ENCODE results near the gene JPH2.

The JPH2 gene

GRCh38 chr20:44095831-44096230 is 91.2 kb downstream of the JPH2 start:
- DNase-seq, result no peak

GRCh38 chr20:44093249-44093582 is 93.8 kb downstream of the JPH2 start:
- no peak for DNase-seq

GRCh38 chr20:44092551-44093248 is 94.3 kb downstream of the JPH2 start:
- peak; percentile 48 for DNase-seq

DNA sequence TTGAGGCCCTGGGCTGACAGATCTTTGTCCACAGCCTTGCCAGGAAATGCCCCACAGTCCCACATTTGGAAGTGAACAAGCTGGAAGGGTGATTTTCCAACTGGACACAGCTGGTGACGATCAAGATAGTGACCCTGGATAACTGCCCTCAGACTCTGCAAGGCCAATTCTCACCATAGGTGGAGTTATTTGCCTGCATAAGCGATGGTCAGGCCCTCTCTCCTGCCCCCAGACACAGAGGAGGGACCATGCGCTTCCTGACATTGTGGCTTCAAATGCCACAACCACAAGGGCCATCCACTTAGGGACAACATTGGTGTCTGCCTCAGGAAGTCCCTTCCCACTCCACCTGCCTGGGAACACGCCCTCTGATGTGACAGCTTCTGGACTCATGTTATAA is 96.0 kb downstream of the JPH2 start:
- no peak for DNase-seq

DNA sequence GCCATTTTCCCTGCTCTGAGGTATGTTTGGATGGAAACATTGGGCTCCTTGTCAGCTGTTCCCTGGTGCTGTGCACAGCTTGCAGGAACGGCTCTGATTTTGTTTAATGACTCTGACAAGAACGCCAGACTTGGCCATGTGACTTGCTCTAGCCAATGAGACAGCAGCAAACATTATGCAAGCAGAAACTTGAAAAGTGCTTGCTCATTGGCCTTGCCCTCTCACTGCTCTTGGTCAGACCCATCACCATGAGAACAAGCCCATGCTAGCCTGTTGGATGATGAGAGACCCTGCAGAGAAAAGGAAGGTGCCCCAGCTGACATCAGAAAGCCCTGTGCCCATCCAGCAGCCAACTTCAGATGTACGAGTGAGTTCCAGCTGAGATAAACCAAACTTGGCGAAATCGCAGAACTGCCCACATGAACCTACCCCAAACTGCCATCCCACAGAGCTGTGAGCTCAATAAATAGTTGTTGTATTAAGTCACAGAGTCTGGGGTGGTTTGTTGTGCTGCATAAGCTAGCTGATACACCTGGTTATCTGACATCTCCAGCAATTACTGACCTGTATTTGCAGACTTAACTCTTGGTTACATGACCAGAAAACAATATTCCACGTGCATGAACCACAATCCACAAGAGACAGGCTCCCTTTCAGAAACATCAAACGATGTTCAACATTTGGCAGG is 96.9 kb downstream of the JPH2 start:
- peak; percentile 38 for DNase-seq

- no peak for DNase-seq
Measured at GRCh38 chr20:44087857-44088120, 99.2 kb downstream of the JPH2 start.

DNA sequence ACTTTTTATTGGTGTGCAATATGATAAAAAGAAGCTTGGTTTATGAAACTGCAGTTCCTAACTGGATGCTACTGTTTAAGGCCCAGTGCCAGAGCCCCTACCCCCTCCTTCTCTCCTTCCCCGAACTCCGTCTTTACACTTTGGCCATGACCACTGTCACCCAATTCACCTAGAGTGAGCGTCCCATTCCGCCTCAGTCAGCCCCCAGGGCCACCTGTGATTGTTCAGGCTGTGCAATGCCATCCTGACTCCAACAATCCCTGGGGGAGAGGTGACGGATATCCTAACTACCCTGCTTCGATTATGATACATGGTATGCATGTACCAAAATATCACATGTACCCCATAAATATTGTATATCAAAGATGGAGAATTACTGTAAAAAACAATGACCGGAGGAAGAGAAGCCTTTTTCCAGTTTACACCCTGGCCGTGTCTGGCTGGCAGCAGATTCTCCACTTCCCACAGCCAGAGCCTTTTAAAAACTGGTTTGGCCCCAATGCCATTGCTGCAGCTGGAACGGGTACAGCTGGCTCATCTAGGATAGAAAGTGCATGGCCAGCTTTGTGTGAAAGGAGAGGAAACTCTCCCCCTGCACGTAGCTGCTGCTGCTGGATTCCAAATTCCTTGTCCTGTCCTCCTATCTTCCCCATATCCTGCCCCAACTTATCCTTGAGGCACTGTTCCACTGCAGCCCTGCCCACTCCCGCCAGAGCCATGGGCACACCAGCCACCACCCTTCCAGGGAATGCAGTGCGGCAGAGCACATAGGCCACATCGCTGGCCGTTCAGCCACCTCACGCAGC is 99.7 kb downstream of the JPH2 start:
- no peak for DNase-seq

- DNase-seq, result no peak
Measured at GRCh38 chr20:44085616-44086434, 101.2 kb downstream of the JPH2 start.

- DNase-seq, result no peak
Measured at GRCh38 chr20:44084891-44085290, 102.1 kb downstream of the JPH2 start.

GRCh38 chr20:44084439-44084838 is 102.5 kb downstream of the JPH2 start:
- no peak for DNase-seq

DNA sequence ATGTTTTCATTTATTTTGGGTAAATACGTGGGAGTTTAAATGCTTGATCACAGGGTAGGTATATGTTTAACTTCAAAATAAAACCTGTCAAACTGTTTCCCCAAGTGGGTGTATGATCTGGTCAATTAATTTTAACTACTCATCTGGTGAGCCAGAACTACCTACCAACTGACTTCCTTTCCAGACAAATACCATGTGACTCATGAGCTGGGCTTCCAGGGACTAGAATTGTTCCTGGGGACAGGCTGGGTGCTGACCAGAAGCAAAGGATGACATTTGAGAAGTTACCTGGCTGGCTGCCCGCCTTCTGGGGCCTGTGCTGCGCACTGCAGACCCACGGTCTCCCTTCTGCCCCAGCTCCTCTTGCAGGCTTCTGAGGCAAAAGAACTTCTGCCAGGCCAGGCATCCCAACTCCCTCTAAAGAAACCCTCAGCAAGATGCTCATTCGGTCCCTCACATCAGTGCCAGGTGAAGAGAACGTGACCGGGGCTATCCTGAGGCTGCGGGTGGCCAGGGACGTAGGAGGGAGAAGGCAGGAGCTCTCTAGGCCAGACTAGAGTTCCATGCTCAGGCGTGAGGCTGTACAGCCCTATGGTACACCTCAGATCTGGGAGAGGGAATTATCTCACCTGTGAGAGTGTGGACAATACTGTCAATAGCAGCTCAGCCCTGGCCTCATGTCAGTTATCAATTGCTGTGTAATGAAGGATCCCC is 103.6 kb downstream of the JPH2 start:
- DNase-seq, result no peak

- DNase-seq, result no peak
Measured at GRCh38 chr20:44081888-44082287, 105.1 kb downstream of the JPH2 start.

- DNase-seq, result no peak
Measured at GRCh38 chr20:44081476-44081875, 105.5 kb downstream of the JPH2 start.

DNA sequence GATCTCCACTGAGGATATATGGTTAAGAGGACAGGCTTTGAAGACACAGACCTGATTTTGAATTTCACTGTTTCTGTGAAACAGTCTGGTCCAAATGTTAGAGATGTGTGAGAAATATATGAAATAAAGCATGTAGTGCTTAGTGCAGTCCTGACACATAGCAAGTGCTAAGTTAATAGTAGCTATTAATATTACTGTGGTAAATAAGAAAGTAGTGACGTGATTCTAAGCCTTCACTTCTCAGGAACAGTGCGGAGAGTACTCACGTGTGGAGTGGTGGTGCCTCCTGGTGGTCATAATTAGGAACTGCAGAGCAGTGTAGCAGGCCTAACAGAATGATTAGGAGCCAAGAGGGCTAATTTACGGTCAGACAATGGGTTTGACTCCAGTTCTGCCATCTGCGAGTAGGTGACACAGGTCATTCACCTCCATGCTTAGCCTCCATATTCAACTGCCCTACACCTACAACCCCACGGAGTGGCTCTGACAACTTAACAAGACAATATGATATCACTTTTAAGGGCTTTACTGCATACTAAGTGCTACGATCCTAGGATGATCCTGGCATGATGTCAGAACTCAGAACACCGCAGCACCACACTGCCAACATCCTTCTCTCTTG is 106.2 kb downstream of the JPH2 start:
- DNase-seq, result peak; percentile 82

DNA sequence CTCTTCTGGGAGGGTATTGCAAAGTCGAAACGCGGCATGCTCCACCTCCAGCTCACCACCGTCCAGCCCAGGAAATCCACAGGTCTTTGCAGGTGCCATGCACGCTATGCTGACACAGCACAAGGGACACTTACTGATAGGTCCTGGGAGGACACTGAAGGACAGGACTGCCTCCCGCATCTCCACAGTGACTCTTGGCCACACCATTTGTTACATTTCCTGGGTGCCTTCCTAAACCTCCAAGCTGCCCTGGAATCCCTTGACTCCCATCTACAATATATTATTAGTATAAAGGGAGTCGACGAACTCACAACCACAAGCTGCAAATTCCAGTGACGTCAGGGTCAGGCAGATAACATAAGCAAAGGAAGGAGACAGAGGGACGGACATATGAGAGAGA is 106.9 kb downstream of the JPH2 start:
- DNase-seq, result no peak

DNA sequence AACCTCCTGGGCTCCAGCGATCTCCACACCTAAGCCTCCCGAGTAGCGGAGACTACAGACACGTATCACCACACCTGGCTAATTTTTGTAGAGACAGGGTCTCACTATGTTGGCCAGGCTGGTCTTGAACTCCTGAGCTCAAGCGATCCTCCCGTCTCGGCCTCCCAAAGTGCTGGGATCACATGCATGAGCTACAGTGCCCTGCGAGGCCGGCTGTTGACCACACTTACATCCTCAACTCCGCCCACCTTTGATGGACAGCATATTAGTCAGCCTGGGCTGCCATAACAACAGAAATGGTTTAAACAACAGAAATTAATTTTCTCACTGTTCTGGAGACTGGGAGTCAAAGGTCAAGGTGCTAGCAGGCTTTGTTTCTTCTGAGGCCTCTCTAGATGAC is 107.7 kb downstream of the JPH2 start:
- no peak for DNase-seq

DNA sequence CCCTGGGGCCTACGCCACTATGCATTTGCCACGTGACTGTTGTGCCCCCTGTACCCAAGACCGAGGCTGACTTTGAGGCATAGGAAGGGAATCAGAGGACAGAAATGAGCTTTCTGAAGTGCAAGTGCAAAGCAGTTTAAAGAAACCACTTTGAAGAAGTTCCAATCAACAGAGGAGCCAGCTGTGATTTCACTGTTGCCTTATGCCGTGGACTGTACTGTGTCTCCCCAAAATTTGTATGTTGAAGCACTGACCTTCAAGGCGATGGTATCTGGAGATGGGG is 111.1 kb downstream of the JPH2 start:
- no peak for DNase-seq

DNA sequence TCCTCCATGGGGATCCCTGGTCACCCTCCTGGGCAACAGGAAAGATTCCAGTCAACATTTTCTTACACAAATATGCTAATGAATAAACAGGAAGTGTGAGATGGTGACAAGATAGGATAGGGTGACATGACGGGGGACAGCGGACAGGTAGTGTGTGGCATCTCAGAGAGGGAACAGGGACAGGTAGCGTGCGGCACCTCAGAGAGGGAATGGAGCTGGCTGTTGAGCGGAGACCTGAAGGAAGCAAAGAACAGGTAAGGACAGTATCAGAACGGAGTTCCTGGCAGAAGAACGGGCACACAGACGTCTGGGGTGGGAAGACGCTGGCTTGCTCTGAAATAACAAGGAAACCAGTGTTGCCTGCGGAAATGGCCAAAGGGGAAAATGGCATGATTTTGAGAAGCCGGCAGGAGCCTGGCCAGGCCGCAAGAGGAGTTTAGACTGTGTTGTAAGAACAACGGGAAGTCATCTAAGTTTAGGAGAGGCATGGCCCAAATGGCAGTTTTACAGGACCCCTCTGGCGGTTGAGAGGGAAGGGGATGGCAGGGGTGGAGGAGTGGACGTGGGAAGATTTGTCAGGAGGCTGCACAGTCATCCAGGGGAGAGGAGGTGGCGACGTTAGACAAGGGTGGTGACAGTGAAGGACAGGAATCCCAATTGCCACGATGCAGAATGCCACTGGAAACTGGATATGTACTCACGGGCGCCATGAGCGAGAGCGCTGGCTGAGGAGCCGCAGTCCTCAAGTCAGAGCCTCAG is 111.6 kb downstream of the JPH2 start:
- DNase-seq, result no peak

- peak; percentile 14 for DNase-seq
Measured at GRCh38 chr20:44074252-44075151, 112.5 kb downstream of the JPH2 start.

- DNase-seq, result no peak
Measured at GRCh38 chr20:44073675-44074071, 113.3 kb downstream of the JPH2 start.
